Astrocyte of the hippocampus (primary cell): ENCODE results near the gene GAPDHS.

Experiments
- DNase-seq: peaks from one replicate; pipeline ENCODE4 v3.0.0; 2011; ENCODE audit warnings: low read depth, low spot score

Gene GAPDHS

GRCh38 chr19:35539850-35540249 lies 6.6 kb downstream of the GAPDHS start:
- DNase-seq, result no peak

- no peak for DNase-seq
Measured at GRCh38 chr19:35540356-35540927, 7.2 kb downstream of the GAPDHS start.

DNA sequence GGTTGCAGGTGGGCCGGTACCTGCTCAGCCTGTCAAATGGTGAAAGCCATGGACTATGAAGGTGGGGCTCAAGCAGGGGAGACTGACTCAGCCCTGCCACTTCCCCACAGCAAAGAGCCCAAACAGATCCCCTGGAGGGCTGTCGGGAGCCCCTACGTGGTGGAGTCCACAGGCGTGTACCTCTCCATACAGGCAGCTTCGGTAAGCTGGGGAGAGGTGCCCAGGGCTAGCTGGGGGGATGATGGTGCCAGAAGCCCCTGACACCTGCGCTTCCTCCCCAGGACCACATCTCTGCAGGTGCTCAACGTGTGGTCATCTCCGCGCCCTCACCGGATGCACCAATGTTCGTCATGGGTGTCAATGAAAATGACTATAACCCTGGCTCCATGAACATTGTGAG lies 9.0 kb downstream of the GAPDHS start:
- DNase-seq, result no peak

DNA sequence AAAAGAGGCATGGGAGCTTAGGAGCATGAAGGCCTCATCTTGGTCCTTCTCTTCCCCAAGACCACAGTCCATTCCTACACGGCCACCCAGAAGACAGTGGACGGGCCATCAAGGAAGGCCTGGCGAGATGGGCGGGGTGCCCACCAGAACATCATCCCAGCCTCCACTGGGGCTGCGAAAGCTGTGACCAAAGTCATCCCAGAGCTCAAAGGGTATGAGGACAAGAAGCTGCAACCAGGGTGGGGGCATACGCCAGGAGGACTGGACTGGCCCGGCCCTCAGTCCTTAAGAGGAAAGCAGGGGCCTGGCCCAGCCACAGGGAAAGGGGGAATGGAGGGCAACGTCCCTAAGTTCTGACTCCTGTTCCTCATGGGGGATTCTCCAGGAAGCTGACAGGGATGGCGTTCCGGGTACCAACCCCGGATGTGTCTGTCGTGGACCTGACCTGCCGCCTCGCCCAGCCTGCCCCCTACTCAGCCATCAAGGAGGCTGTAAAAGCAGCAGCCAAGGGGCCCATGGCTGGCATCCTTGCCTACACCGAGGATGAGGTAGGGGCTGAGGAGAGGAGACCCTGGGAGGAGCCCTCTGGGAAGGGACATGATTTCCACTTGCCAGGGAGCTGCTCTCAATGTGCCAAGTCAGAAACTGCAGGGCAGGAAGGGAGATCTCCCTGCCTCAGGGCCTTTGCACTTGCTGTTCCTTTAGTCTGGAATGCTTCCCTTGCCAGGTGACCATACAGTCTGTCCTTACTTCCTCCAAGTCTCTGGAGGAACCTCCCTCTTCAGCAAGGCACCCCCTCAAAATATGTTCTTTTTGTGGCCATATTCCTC lies 10.2 kb downstream of the GAPDHS start:
- no peak for DNase-seq

DNA sequence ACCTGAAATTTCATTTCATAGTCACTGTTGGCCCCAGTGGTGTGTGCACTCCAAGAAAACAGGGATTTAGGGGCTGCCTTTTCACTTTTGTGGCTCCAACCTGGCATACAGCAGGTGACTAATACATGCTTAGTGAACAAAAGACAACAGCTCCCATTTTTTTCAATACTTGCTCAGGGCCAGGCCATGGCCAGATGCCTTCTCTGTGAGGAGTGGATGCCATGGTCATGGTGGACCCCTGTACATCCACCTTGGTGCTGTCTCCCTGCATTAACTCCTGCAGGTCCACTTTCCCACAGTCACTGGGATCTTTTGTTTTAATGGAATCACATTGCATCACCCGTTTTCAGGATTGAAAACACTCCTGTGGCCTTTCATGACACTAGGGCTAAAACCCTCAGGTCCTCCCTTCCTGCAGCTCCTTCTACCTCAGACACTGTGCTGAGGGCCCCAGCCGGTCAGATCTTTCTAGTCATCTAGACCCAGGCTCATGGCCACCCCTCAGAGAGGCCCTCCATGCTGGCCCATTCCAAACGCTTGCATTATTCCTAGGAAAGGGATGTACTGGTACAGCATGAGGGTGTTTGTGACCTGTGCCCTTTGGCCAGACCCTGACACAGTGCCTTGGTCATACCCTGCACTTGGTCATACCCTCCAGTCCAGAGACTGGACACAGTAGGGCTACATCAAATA lies 11.0 kb downstream of the GAPDHS start:
- DNase-seq, result no peak

GRCh38 chr19:35545001-35545854 lies 12.0 kb downstream of the GAPDHS start, which contains the start of gene TMEM147:
TSS of gene TMEM147 (plus strand) at chr19:35545626. CDS start at chr19:35545740, 114 bp downstream.
- peak; percentile 97 for DNase-seq

GRCh38 chr19:35545855-35546381 lies 12.7 kb downstream of the GAPDHS start:
- peak; percentile 49 for DNase-seq

DNA sequence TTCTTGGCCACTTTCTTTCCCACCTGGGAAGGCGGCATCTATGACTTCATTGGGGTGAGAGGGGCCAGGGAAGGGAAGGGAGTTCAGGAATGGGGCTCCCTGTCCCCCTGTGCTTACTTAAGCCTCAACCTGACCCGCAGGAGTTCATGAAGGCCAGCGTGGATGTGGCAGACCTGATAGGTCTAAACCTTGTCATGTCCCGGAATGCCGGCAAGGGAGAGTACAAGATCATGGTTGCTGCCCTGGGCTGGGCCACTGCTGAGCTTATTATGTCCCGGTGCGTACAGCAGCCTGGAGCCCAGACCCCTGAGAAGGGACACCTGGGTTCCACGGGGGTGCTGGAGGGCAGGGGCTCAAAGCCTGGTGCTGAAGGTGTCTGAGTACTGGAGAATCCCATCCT lies 13.3 kb downstream of the GAPDHS start:
- no peak for DNase-seq

DNA sequence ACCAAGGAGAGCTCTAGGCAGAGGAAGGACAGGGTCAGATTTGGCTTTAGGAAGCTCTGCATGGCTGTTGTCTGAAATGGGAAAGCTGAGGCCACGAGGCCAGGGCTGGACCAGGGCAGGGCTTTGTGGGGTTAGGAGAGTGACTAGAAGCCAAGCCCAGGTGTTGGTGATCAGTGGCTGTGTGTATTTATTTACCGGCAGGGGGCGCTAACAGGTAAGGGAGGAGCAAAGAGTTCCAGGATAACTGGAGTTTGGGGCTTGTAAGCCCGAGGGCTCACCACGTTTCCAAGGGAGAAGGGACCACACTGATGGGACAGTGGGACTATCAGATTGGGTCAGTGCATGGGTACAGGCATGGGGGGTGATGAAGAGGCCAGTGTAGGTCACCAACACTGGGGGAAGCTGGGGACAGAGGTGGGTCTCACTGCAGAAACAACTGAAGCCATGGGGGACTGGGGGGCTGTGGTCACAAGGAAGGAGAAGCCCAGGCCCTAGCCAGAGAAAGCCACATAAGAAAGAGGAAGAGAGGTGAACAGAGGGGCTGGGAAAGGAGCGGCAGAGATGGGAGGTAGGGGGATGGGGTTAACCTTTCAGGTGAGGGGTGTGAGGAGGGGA lies 16.0 kb downstream of the GAPDHS start:
- peak; percentile 81 for DNase-seq

GRCh38 chr19:35549879-35550523 lies 16.7 kb downstream of the GAPDHS start:
- no peak for DNase-seq

- no peak for DNase-seq
Measured at GRCh38 chr19:35551091-35551810, 18.0 kb downstream of the GAPDHS start.

DNA sequence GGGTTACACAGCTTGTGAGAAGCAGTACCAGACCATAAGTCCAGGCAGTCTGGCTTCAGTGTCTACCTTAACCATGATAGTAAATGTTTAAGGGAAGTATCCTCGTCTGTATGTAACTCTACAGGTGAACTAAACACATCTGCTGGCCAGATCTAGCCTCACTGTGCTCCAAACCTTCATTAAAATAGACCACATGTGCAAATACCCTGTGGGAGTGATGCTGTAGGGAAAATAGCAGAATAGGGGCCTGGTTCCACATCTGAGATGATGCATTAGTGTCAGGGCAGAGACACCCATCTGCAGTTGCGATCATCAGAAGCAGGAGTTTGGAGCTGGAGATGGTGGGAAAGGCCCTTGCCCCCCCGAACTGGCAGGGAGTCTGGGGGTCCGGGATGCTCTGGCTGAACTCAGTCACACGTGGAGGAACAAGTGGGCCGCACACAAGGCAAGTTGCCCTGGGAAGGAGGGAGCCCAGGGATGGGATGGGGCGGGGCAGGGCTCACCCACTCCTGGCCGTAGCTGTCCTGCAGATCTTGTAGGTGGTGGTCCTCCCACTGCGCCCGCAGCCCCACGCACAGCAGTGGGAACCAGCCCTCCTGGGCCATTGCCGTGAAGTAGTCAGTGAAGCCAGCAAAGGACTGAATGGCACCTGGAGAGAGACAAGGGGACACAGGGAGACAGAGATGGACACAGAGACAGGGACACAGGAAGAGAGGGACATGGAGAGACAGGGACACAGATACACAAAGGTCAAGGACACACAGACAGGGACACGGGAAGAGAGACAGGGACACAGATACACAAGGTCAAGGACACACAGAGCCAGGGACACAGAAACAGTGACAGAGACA lies 19.5 kb downstream of the GAPDHS start:
- DNase-seq, result no peak

DNA sequence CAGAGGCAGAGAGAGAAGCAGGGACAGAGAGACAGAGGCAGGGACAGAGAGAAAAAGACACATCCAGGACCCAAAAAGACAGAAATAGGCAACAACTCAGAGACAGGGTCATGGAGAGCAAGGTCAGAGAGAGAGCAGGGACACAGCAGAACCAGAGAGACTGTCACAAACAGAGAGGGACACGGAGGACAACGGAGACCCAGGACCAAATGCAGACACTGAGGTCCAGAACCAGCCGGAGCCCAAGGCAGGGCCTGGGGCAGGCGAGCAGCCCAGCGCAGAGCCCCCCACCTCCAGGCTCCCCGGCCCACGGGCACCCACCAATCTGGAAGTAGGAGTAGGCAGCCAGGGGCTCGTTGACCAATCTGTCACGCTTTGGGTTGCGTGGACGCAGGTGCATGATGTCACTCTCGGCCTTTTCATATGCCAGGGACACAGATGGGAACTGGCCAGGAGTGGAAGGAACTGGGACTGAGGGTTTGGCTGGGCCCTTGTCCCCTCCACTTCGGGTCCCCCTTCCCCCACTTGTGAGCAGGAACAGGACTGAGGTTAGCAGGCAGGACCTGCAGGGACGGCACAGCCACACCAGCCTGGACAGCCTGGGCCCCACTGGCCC lies 20.2 kb downstream of the GAPDHS start:
- DNase-seq, result no peak

DNA sequence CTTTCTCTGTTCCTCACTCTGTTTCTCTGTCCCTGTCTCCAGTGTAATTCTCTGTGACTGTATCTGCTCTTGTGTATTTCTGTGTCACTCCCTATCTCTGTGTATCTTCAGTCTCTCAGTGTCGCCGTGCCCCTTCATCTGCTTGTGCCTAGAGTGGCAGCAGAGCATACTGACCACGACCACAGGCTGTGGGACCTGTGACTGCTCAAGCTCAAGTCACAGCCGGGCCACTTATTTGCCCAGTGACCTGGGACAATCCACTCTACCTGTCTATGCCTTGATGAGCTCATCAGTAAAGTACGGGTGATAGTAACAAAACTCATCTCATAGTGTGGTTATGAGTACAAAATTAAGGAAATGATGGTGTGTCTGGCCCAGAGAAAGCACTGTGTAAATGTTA lies 20.8 kb downstream of the GAPDHS start:
- DNase-seq, result no peak

DNA sequence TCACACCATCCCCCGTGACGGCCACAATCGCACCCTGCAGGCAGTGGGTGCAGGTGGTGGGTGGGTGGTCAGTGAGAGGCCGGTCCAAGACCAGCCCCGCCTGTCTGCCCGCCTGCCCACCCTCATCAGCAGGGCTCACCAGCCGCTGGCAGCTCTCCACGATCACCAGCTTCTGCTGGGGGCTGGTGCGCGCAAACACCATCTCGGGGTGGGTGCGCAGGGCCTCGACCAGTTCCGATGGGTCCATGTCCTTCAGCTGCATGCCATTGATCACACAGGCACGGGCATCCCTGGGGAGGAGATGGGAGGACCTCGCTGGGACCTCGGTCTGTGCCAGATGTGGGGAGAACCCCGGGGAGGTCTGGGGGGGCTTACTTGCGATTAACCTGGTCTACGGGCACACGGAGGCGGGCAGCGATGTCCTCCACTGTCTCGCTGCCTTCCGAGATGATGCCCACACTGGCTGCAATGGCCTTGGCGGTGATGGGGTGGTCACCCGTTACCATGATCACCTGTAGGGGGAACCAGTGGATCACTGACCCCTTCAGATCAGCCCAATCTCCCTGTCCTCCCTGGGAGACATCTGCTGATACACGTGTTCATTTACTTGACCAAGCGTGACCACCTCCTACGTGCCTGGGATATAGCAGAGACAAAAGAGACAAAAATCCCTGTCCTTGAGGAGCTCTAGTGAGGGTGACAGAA lies 22.2 kb downstream of the GAPDHS start:
- peak; percentile 46 for DNase-seq

DNA sequence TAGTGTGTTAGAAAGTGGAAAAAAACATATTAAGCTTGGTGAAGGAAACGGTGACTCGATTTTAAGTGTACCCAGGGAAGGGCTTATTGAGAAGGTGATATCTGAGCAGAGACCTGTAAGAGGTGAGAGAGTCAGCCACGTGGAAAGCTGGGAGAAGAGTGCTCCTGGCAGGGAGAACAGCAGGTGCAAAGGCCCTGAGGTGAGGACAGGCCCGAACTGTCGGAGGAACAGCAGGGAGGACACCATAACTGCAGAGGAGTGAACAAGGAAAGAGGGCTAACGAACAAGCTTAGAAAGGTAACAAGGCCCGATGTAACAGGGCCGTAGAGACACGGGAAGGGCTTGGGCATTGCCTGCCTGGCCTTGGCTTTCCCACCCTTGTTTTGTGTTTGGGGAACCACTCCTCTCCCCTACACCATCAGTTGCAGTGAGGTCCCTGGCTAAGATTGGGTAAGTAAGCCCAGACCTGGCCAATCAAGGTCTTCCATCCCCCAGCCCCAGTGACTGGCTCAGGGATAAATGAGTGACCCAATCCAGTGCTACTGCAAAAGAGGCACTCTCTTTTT lies 22.9 kb downstream of the GAPDHS start:
- no peak for DNase-seq

- DNase-seq, result no peak
Measured at GRCh38 chr19:35556846-35557538, 23.7 kb downstream of the GAPDHS start.
